IMR-90 (cell line): Measurements from ENCODE around the gene SPRYD7.

Experiments used
- RAD21 ChIP-seq: IDR thresholded peaks from 2 replicates; pipeline ENCODE4 v1.6.1; 2012; ENCODE audit warnings: low read length, improper control_type of control experiment
- SMC3 ChIP-seq: fragments of 150-350 bp; IDR thresholded peaks from 2 replicates; pipeline ENCODE4 v1.6.1; 2016; ENCODE audit warnings: low read depth, mild to moderate bottlenecking, antibody characterized with exemption, low read length, moderate library complexity
- TF ChIP-seq, protein P1 (sequence below): fragments of 150-350 bp; IDR thresholded peaks from 2 replicates; pipeline ENCODE4 v1.6.1; 2017; ENCODE audit warnings: mild to moderate bottlenecking, antibody characterized with exemption, low read length, low read depth
- TF ChIP-seq, protein P2 (sequence below): conservative IDR thresholded peaks from 2 replicates; pipeline ENCODE4 v1.5.1; 2012; ENCODE audit warnings: mild to moderate bottlenecking, low read depth, low read length, improper control_type of control experiment

GRCh38 chr13:49954674-49955455 lies 18.7 kb upstream of the SPRYD7 start:
- no peak for TF ChIP-seq RAD21
- TF ChIP-seq, protein P1, sequence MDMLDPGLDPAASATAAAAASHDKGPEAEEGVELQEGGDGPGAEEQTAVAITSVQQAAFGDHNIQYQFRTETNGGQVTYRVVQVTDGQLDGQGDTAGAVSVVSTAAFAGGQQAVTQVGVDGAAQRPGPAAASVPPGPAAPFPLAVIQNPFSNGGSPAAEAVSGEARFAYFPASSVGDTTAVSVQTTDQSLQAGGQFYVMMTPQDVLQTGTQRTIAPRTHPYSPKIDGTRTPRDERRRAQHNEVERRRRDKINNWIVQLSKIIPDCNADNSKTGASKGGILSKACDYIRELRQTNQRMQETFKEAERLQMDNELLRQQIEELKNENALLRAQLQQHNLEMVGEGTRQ = no peak
- TF ChIP-seq SMC3 = no peak
- TF ChIP-seq, protein P2, sequence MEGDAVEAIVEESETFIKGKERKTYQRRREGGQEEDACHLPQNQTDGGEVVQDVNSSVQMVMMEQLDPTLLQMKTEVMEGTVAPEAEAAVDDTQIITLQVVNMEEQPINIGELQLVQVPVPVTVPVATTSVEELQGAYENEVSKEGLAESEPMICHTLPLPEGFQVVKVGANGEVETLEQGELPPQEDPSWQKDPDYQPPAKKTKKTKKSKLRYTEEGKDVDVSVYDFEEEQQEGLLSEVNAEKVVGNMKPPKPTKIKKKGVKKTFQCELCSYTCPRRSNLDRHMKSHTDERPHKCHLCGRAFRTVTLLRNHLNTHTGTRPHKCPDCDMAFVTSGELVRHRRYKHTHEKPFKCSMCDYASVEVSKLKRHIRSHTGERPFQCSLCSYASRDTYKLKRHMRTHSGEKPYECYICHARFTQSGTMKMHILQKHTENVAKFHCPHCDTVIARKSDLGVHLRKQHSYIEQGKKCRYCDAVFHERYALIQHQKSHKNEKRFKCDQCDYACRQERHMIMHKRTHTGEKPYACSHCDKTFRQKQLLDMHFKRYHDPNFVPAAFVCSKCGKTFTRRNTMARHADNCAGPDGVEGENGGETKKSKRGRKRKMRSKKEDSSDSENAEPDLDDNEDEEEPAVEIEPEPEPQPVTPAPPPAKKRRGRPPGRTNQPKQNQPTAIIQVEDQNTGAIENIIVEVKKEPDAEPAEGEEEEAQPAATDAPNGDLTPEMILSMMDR = no peak
